HepG2 (cell line): ENCODE data around the gene KLHL8. TPM values are rescaled to one million over a fixed set of nuclear protein-coding genes. Genes with fewer than 3 reads are reported as not detected.

Experiments used
- ATAC-seq: fragments of 200-7000 bp; cut with Tn5 transposase; 3 replicates; pipeline ENCODE4 v1.9.1; 2020; ENCODE audit warnings: mild to moderate bottlenecking, moderate library complexity
- Bru-seq: library from RNA; stranded (reverse); fragments of 400-500 nt; gene quantifications from one replicate; lab custom pipeline; 2021; lab: Mats Ljungman, UMichigan
- BruChase-seq, 2 experiments: library from RNA; stranded (reverse); fragments of 400-500 nt; gene quantifications; one replicate each; lab custom pipeline; 2021; lab: Mats Ljungman, UMichigan
- BruUV-seq: library from RNA; stranded (reverse); fragments of 400-500 nt; replicated peaks from 2 replicates; lab custom pipeline; 2021; lab: Mats Ljungman, UMichigan
- CTCF ChIA-PET: fragments of 300-600 bp; formaldehyde crosslinking; extraction: SDS; loops from one replicate; lab custom pipeline; 2021; ENCODE audit warnings: low total read pairs, inconsistent platforms, low intra/inter-chr PET ratio; lab: Yijun Ruan, JAX
- POLR2A ChIA-PET: fragments of 350-600 bp; sonication (Branson Sonifier 250); formaldehyde crosslinking; loops from one replicate; lab custom pipeline; 2020; ENCODE audit warnings: antibody characterized with exemption, inconsistent platforms; lab: Yijun Ruan, JAX
- DNase-seq: peaks from one replicate; pipeline ENCODE4 v3.0.0-alpha.2; 2015; ENCODE audit warnings: low spot score
- FAIRE-seq: peaks from 3 replicates; lab custom pipeline; 2011; peaks lifted over from hg19 to GRCh38; lab: Jason Lieb, UNC
- H2AFZ ChIP-seq: one replicate; pipeline ENCODE4 v1.6.1; 2011; ENCODE audit warnings: low read length, inconsistent platforms
- H3K27ac ChIP-seq: fragments of 300-600 bp; 3 replicates; pipeline ENCODE4 v1.8.0; 2011; ENCODE audit warnings: mixed run types, mild to moderate bottlenecking, mixed read lengths, low read length, inconsistent platforms; ENCODE audit not compliant: insufficient read depth; ENCODE audit errors: extremely low read length
- H3K27me3 ChIP-seq, 2 experiments: fragments of 200-600 bp in 1 of 2; 2 replicates in 1 of 2; 3 replicates in 1 of 2; pipeline versions ENCODE4 v1.6.0 to v1.8.0; 2011; ENCODE audit warnings: low read length in 2 of 2, mild to moderate bottlenecking in 2 of 2, moderate library complexity in 2 of 2, inconsistent platforms in 1 of 2; ENCODE audit not compliant: insufficient read depth in 2 of 2, control insufficient read depth in 1 of 2
- H3K36me3 ChIP-seq, 2 experiments: fragments of 200-600 bp in 1 of 2; replicated peaks in 1 of 2; 2 replicates in 1 of 2; 3 replicates in 1 of 2; pipeline versions ENCODE4 v1.5.1 to v1.8.0; 2011; ENCODE audit warnings: low read length in 2 of 2, inconsistent platforms in 1 of 2; ENCODE audit not compliant: insufficient read depth in 2 of 2, control insufficient read depth in 1 of 2
- H3K4me1 ChIP-seq: 2 replicates; pipeline ENCODE4 v1.5.1; 2012; ENCODE audit warnings: low read length, inconsistent platforms; ENCODE audit not compliant: insufficient read depth
- H3K4me2 ChIP-seq: 2 replicates; pipeline ENCODE4 v1.6.0; 2011; ENCODE audit warnings: low read depth, low read length, inconsistent platforms
- H3K4me3 ChIP-seq, 3 experiments: fragments of 200-600 bp in 1 of 3; sonication (generic), shearing (Covaris generic) in 1 of 3; replicated peaks in 1 of 3; 2 replicates each; pipeline ENCODE4 v1.5.1; 2011 to 2016; ENCODE audit warnings: low read length in 3 of 3, inconsistent platforms in 2 of 3, low read depth in 2 of 3, mild to moderate bottlenecking in 2 of 3, control low read depth in 1 of 3, mixed read lengths in 1 of 3; ENCODE audit not compliant: insufficient read depth in 1 of 3
- H3K79me2 ChIP-seq: one replicate; pipeline ENCODE4 v1.6.1; 2011; ENCODE audit warnings: low read length, inconsistent platforms; ENCODE audit not compliant: insufficient read depth
- H3K9ac ChIP-seq: 2 replicates; pipeline ENCODE4 v1.6.0; 2011; ENCODE audit warnings: mild to moderate bottlenecking, low read depth, low read length, inconsistent platforms; ENCODE audit not compliant: insufficient read depth
- H3K9me3 ChIP-seq: 2 replicates; pipeline ENCODE4 v1.5.1; 2012; ENCODE audit warnings: mild to moderate bottlenecking, low read length
- H4K20me1 ChIP-seq: 2 replicates; pipeline ENCODE4 v1.6.0; 2011; ENCODE audit warnings: inconsistent platforms, mild to moderate bottlenecking, low read length, moderate library complexity; ENCODE audit not compliant: insufficient read depth
- GATAD2A ChIP-seq: IDR thresholded peaks from 2 replicates; pipeline ENCODE4 v1.6.1; 2016
- NBN ChIP-seq: fragments of 450-650 bp; conservative IDR thresholded peaks from 2 replicates; pipeline ENCODE4 v1.6.1; 2017
- NFE2L1 ChIP-seq: sonication (generic); formaldehyde crosslinking; IDR thresholded peaks from 2 replicates; pipeline ENCODE4 v1.4.0; 2020; ENCODE audit warnings: missing genetic modification reagents, mild to moderate bottlenecking, borderline replicate concordance
- PAWR ChIP-seq: sonication (generic); formaldehyde crosslinking; IDR thresholded peaks from 2 replicates; pipeline ENCODE4 v1.4.0; 2020; ENCODE audit warnings: missing genetic modification reagents, mild to moderate bottlenecking, borderline replicate concordance
- SMYD3 ChIP-seq: sonication (generic); formaldehyde crosslinking; IDR thresholded peaks from 2 replicates; pipeline ENCODE4 v1.8.1; 2023; ENCODE audit warnings: mild to moderate bottlenecking, missing genetic modification reagents
- SRSF1 ChIP-seq: fragments of 200-400 bp; formaldehyde crosslinking; optimal IDR thresholded peaks from 2 replicates; pipeline ENCODE3; 2017; ENCODE audit warnings: mild to moderate bottlenecking, low read depth, low read length, moderate library complexity
- ZNF230 ChIP-seq: sonication (generic); formaldehyde crosslinking; IDR thresholded peaks from 2 replicates; pipeline ENCODE4 v1.4.0; 2020; ENCODE audit warnings: mild to moderate bottlenecking, missing genetic modification reagents
- ZNF557 ChIP-seq: sonication (generic); formaldehyde crosslinking; IDR thresholded peaks from 2 replicates; pipeline ENCODE4 v1.4.0; 2020; ENCODE audit warnings: missing genetic modification reagents
- WGBS: methylation state at CpG from one replicate; pipeline ENCODE4 v1.1.6; 2017; ENCODE audit warnings: low lambda C conversion rate; 5-methylcytosine and 5-hydroxymethylcytosine counted together
- in situ Hi-C: cut with HindIII; loops from 2 replicates; pipeline ENCODE4 v1.10.0; 2017; ENCODE audit warnings: low pct_unique_long_range_greater_than_20kb; ENCODE audit not compliant: extremely low pct_ligation_motif_present
- intact Hi-C: fragments of 100-400 bp; cut with micrococcal nuclease; formaldehyde crosslinking; loops from one replicate; pipeline ENCODE4 v1.10.0; 2022; ENCODE audit not compliant: unreplicated experiment
- long read RNA-seq, 2 experiments: library from RNA in 1 of 2; library from polyadenylated mRNA in 1 of 2; stranded (forward) in 1 of 2; unstranded in 1 of 2; transcript quantifications; one replicate each; pipeline ENCODE4 v2.0.0, GENCODE V29; 2019 to 2022
- polyA minus RNA-seq, 3 experiments: library from RNA; depleted of rRNA, polyadenylated mRNA; stranded (reverse); fragments of >200 nt; gene quantifications; 2 replicates each; pipeline ENCODE4 v1.2.3, GENCODE V29; 2011; ENCODE audit warnings: low replicate concordance in 1 of 3
- polyA plus RNA-seq, 8 experiments: library from polyadenylated mRNA; depleted of rRNA in 3 of 8; stranded (reverse) in 7 of 8; unstranded in 1 of 8; fragments of >200 nt; fragmentation: Illumina TruSeq in 4 of 8; extraction: Trizol in 4 of 8; gene quantifications; 2 replicates each; pipeline versions ENCODE4 v1.2.1 to v1.2.3, GENCODE V29; 2011 to 2016; ENCODE audit warnings: low read depth in 4 of 8, missing spikeins in 1 of 8, mixed read lengths in 1 of 8; ENCODE audit not compliant: insufficient read depth in 1 of 8
- total RNA-seq, 5 experiments: library from RNA; depleted of rRNA; stranded (reverse); fragments of >200 nt; fragmentation: Illumina TruSeq; extraction: Trizol; gene quantifications; 2 replicates each; pipeline ENCODE4 v1.2.3, GENCODE V29; 2016; ENCODE audit warnings: low read depth in 1 of 5
- TF ChIP-seq, protein P1 (sequence below), 2 experiments: fragments of 450-650 bp in 1 of 2; sonication (generic) in 1 of 2; formaldehyde crosslinking; IDR thresholded peaks; 2 replicates each; pipeline versions ENCODE4 v1.5.0 to v1.8.0; 2020 to 2022; ENCODE audit warnings: mild to moderate bottlenecking in 1 of 2, missing genetic modification reagents in 1 of 2
- TF ChIP-seq, protein P2 (sequence below): fragments of 450-650 bp; IDR thresholded peaks from 2 replicates; pipeline ENCODE4 v1.6.1; 2017
- TF ChIP-seq, protein P3 (sequence below): sonication (generic); formaldehyde crosslinking; IDR thresholded peaks from 2 replicates; pipeline ENCODE4 v1.4.0; 2020; ENCODE audit warnings: missing genetic modification reagents, borderline replicate concordance
- TF ChIP-seq, protein P4 (sequence below): sonication (generic); formaldehyde crosslinking; IDR thresholded peaks from 2 replicates; pipeline ENCODE4 v1.4.0; 2020; ENCODE audit warnings: low read depth, mild to moderate bottlenecking, missing genetic modification reagents

The KLHL8 gene
- total RNA-seq (2016; rRNA removed; fragmentation: Illumina TruSeq; extraction: Trizol) (11.7 and 18.4 TPM in 2 replicates), polyA plus RNA-seq (2011; rRNA removed) (2.6 and 2.8 TPM in 2 replicates), polyA minus RNA-seq (2011; rRNA and poly(A)+ RNA removed; ENCODE audit: low replicate concordance) (6.6 and 12.6 TPM in 2 replicates), Bru-seq, nascent RNA (percentile 74 among the genes with signal in this experiment), BruChase-seq, experiment 1, labeled RNA remaining after a 6-hour chase (percentile 76 among the genes with signal in this experiment), BruChase-seq, experiment 2, labeled RNA remaining after a 2-hour chase (percentile 75 among the genes with signal in this experiment)
- total RNA-seq (2016; cell fraction: cytosol; rRNA removed; fragmentation: Illumina TruSeq; extraction: Trizol; ENCODE audit: low read depth), result 29.5 and 30.8 TPM in 2 replicates
- total RNA-seq (2016; cell fraction: insoluble cytoplasmic fraction; rRNA removed; fragmentation: Illumina TruSeq; extraction: Trizol), result 12.4 and 16.0 TPM in 2 replicates
- total RNA-seq (2016; cell fraction: membrane; rRNA removed; fragmentation: Illumina TruSeq; extraction: Trizol), result 21.3 and 27.0 TPM in 2 replicates
- 10.2 and 11.7 TPM in 2 replicates for total RNA-seq (2016; cell fraction: nucleus; rRNA removed; fragmentation: Illumina TruSeq; extraction: Trizol)
- 1.7 and 3.5 TPM in 2 replicates for polyA plus RNA-seq (2011; cell fraction: cytosol; rRNA removed)
- polyA plus RNA-seq (2011; cell fraction: nucleus; rRNA removed), result 1.6 TPM in 2 replicates
- polyA plus RNA-seq (2012), result 7.8 and 8.3 TPM in 2 replicates
- polyA plus RNA-seq (2016; cell fraction: cytosol; fragmentation: Illumina TruSeq; extraction: Trizol; ENCODE audit: low read depth), result 0.57 and 0.74 TPM in 2 replicates
- 13.1 and 14.9 TPM in 2 replicates for polyA plus RNA-seq (2016; cell fraction: insoluble cytoplasmic fraction; fragmentation: Illumina TruSeq; extraction: Trizol; ENCODE audit: low read depth)
- 2.8 and 3.1 TPM in 2 replicates for polyA plus RNA-seq (2016; cell fraction: membrane; fragmentation: Illumina TruSeq; extraction: Trizol; ENCODE audit: low read depth)
- 6.6 and 6.7 TPM in 2 replicates for polyA plus RNA-seq (2016; cell fraction: nucleus; fragmentation: Illumina TruSeq; extraction: Trizol; ENCODE audit: insufficient read depth, low read depth)
- 8.1 and 10.3 TPM in 2 replicates for polyA minus RNA-seq (2011; cell fraction: cytosol; rRNA and poly(A)+ RNA removed)
- polyA minus RNA-seq (2011; cell fraction: nucleus; rRNA and poly(A)+ RNA removed), result 12.7 and 12.9 TPM in 2 replicates
- long read RNA-seq, experiment 1, full-length matches to known transcripts, result 1 of 6 reads
- long read RNA-seq, experiment 1, partial matches to known transcripts, result 2 of 6 reads
- long read RNA-seq, experiment 1, other reads (novel, unspliced or antisense), result 3 of 6 reads
- long read RNA-seq, experiment 2, partial matches to known transcripts, result 0 of 9 reads
- long read RNA-seq, experiment 2, other reads (novel, unspliced or antisense), result 9 of 9 reads

DNA sequence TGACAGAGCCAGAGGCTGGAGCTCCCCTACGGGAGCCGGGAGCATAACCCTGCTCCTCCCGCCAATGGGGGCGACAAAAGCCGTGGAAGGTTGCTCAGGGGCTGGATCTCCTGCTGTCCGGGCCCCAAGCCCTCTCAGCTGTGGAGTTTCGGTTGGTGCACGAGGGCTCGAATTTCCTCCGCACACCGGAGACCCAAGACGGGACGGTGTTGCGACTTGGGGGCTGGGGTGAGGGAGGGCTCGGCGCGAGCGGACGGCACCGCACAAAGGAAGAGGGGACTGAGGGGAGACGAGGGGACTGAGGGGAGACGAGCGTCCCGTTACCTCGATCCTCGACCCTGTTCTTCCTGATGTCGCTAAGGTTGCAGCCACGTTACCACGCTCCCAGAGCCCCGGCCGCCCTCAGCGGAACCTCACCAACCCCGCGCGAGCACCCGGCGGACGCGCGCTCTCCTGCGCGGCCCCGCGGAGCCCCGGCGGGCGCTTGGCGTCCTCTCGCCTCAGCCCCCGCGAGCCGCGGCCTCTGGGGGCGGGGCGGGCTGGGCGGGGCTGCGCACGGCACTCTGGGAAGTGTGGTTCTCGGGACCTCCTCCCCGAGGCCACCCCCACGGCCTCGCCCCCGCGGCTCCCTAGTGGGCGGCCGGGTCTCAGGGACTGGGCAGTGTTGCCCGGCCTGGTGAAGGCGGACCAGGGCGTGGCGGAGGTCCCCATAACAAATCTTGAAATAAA is at the start of gene KLHL8:
KLHL8 (minus strand) TSS at position 525 of the 729 bp plus-strand sequence. CDS start 25,079 bp downstream, outside the sequence.
- peak; percentile 95 for ATAC-seq
- H3K9ac ChIP-seq, result peak within 1 kb of the TSS; percentile 95
- no peaks in the 10 kb centered on the region for H3K9me3 ChIP-seq
- no peak for FAIRE-seq
- peak within 1 kb of the TSS; percentile 90 for H2AFZ ChIP-seq
- 1% methylated on average over 16 of the region's 70 CpGs for WGBS
- H4K20me1 ChIP-seq, result no peaks in the 10 kb centered on the region
- peaks cover 18% of the 10 kb centered on the region for H3K4me1 ChIP-seq
- peak within 1 kb of the TSS; percentile 96 for H3K4me2 ChIP-seq
- TSS peak; percentile 63 for BruUV-seq
- intact Hi-C loops (no loop called here), in situ Hi-C loops (no loop called here)
- DNase-seq, result peak; percentile 75
- H3K27me3 ChIP-seq, result peaks cover 0 to 2% of the 10 kb centered on the region in 2 experiments; a peak in 1 of 5 replicates
- peak within 1 kb of the TSS; percentile 94 to 100 (median 94) for H3K4me3 ChIP-seq
- POLR2A ChIA-PET, result interaction anchor here (1.1 kb wide), 2 partner anchors 171 to 286 kb away, joined by 3 read pairs; partner anchors contain the start of genes AFF1 and HSD17B11
- CTCF ChIA-PET, result no interaction called here
- H3K79me2 ChIP-seq, result peaks cover 33% of the 10 kb centered on the region
- no peaks in the 10 kb centered on the region for H3K36me3 ChIP-seq
- peak within 1 kb of the TSS; percentile 93 for H3K27ac ChIP-seq
- TF ChIP-seq SRSF1 (peak; percentile 38), NBN (no peak), PAWR (CRISPR knock-in tag) (no peak), ZNF230 (CRISPR knock-in tag) (no peak), ZNF557 (CRISPR knock-in tag) (no peak), SMYD3 (CRISPR knock-in tag) (no peak), GATAD2A (CRISPR knock-in tag) (peak; percentile 44; the same call in 1 of the 2 replicates), NFE2L1 (peak; percentile 58; the same call in 1 of the 2 replicates)
- TF ChIP-seq, protein P1, sequence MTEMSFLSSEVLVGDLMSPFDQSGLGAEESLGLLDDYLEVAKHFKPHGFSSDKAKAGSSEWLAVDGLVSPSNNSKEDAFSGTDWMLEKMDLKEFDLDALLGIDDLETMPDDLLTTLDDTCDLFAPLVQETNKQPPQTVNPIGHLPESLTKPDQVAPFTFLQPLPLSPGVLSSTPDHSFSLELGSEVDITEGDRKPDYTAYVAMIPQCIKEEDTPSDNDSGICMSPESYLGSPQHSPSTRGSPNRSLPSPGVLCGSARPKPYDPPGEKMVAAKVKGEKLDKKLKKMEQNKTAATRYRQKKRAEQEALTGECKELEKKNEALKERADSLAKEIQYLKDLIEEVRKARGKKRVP (CRISPR knock-in tag; IDR thresholded peaks at IDR 0.05), result no peak
- TF ChIP-seq, protein P2, sequence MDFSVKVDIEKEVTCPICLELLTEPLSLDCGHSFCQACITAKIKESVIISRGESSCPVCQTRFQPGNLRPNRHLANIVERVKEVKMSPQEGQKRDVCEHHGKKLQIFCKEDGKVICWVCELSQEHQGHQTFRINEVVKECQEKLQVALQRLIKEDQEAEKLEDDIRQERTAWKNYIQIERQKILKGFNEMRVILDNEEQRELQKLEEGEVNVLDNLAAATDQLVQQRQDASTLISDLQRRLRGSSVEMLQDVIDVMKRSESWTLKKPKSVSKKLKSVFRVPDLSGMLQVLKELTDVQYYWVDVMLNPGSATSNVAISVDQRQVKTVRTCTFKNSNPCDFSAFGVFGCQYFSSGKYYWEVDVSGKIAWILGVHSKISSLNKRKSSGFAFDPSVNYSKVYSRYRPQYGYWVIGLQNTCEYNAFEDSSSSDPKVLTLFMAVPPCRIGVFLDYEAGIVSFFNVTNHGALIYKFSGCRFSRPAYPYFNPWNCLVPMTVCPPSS, result no peak
- TF ChIP-seq, protein P3, sequence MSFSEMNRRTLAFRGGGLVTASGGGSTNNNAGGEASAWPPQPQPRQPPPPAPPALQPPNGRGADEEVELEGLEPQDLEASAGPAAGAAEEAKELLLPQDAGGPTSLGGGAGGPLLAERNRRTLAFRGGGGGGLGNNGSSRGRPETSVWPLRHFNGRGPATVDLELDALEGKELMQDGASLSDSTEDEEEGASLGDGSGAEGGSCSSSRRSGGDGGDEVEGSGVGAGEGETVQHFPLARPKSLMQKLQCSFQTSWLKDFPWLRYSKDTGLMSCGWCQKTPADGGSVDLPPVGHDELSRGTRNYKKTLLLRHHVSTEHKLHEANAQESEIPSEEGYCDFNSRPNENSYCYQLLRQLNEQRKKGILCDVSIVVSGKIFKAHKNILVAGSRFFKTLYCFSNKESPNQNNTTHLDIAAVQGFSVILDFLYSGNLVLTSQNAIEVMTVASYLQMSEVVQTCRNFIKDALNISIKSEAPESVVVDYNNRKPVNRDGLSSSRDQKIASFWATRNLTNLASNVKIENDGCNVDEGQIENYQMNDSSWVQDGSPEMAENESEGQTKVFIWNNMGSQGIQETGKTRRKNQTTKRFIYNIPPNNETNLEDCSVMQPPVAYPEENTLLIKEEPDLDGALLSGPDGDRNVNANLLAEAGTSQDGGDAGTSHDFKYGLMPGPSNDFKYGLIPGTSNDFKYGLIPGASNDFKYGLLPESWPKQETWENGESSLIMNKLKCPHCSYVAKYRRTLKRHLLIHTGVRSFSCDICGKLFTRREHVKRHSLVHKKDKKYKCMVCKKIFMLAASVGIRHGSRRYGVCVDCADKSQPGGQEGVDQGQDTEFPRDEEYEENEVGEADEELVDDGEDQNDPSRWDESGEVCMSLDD, result no peak
- TF ChIP-seq, protein P4, sequence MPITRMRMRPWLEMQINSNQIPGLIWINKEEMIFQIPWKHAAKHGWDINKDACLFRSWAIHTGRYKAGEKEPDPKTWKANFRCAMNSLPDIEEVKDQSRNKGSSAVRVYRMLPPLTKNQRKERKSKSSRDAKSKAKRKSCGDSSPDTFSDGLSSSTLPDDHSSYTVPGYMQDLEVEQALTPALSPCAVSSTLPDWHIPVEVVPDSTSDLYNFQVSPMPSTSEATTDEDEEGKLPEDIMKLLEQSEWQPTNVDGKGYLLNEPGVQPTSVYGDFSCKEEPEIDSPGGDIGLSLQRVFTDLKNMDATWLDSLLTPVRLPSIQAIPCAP (CRISPR knock-in tag), result no peak
